GM12873 (cell line): ENCODE results near the gene TFAP2A.

Experiments
- CTCF ChIP-seq: IDR thresholded peaks from 2 replicates; pipeline ENCODE4 v1.5.1; 2012; ENCODE audit warnings: low read depth, mild to moderate bottlenecking, moderate library complexity, low read length, control low read depth; ENCODE audit not compliant: insufficient read depth; ENCODE audit errors: missing control alignments

Gene TFAP2A

GRCh38 chr6:10420546-10421157, 5.8 kb upstream of the TFAP2A start:
- TF ChIP-seq CTCF = no peak

- no peak for TF ChIP-seq CTCF
Measured at GRCh38 chr6:10419749-10420545, 5.1 kb upstream of the TFAP2A start.

GRCh38 chr6:10418862-10419748, 4.2 kb upstream of the TFAP2A start:
- TF ChIP-seq CTCF = no peak

GRCh38 chr6:10418361-10418861, 3.5 kb upstream of the TFAP2A start:
- TF ChIP-seq CTCF = no peak

- TF ChIP-seq CTCF = no peak
Measured at GRCh38 chr6:10417681-10418104, 2.8 kb upstream of the TFAP2A start.

- no peak for TF ChIP-seq CTCF
Measured at GRCh38 chr6:10416863-10417641, 2.2 kb upstream of the TFAP2A start.
